Activated CD4-positive, CD25-positive, alpha-beta regulatory T cell treated with anti-CD3 and anti-CD28 coated beads, Interleukin-2, amount 50 U/mL, for 24 hours (primary cell): Measurements from ENCODE around the gene SDF4.

Experiments
- ATAC-seq, 2 donors: fragments of 150-1000 bp; cut with Tn5 transposase; one replicate each; pipeline ENCODE4 v1.10.0; 2021; ENCODE audit warnings: mild to moderate bottlenecking in 1 of 2, moderate library complexity in 1 of 2

Gene SDF4

GRCh38 chr1:1231400-1232207 lies at the start of gene SDF4:
Gene SDF4, minus strand, starts transcription at chr1:1232001. Its CDS starts 3,229 bp downstream, at chr1:1228772.
- ATAC-seq = peak; percentile 94 to 96

GRCh38 chr1:1280782-1281481 lies 49.1 kb upstream of the SDF4 start:
- no peak for ATAC-seq

- no peak for ATAC-seq
These were observed 47.2 kb upstream of the SDF4 start for GRCh38 chr1:1279028-1279427.

GRCh38 chr1:1278620-1279019 lies 46.8 kb upstream of the SDF4 start:
- no peak for ATAC-seq

GRCh38 chr1:1275836-1276235 lies 44.0 kb upstream of the SDF4 start:
- no peak for ATAC-seq

- no peak for ATAC-seq
These were observed 43.2 kb upstream of the SDF4 start for GRCh38 chr1:1274931-1275431.

- ATAC-seq = no peak
These were observed 42.6 kb upstream of the SDF4 start for GRCh38 chr1:1274299-1274930.

- peak; percentile 97 for ATAC-seq
These were observed 41.9 kb upstream of the SDF4 start, which contains the start of gene UBE2J2 for GRCh38 chr1:1273512-1274298. Gene UBE2J2, minus strand, starts transcription at chr1:1273854. Its CDS starts 5,862 bp downstream, at chr1:1267992.

GRCh38 chr1:1273209-1273511 lies 41.4 kb upstream of the SDF4 start:
- ATAC-seq = no peak

GRCh38 chr1:1272341-1273208 lies 40.8 kb upstream of the SDF4 start:
- no peak for ATAC-seq

GRCh38 chr1:1270813-1271212 lies 39.0 kb upstream of the SDF4 start:
- ATAC-seq = no peak

- no peak for ATAC-seq
These were observed 36.5 kb upstream of the SDF4 start for GRCh38 chr1:1268284-1268682.

GRCh38 chr1:1267488-1268283 lies 35.9 kb upstream of the SDF4 start:
- no peak for ATAC-seq

GRCh38 chr1:1264868-1265272 lies 33.1 kb upstream of the SDF4 start:
- no peak for ATAC-seq

- ATAC-seq = no peak
These were observed 32.2 kb upstream of the SDF4 start for GRCh38 chr1:1264026-1264425.

- no peak for ATAC-seq
These were observed 31.0 kb upstream of the SDF4 start for GRCh38 chr1:1262758-1263157.

GRCh38 chr1:1262071-1262470 lies 30.3 kb upstream of the SDF4 start:
- ATAC-seq = no peak

GRCh38 chr1:1260843-1261560 lies 29.2 kb upstream of the SDF4 start:
- no peak for ATAC-seq

- no peak for ATAC-seq
These were observed 28.3 kb upstream of the SDF4 start for GRCh38 chr1:1259951-1260600.

GRCh38 chr1:1259540-1259939 lies 27.7 kb upstream of the SDF4 start:
- no peak for ATAC-seq
